HepG2 (cell line): ENCODE measurements around the gene GPS1. TPM values are rescaled to one million over a fixed set of nuclear protein-coding genes. Genes with fewer than 3 reads are reported as not detected.

Source experiments
- ETV6 ChIP-seq: sonication (generic); formaldehyde crosslinking; conservative IDR thresholded peaks from 2 replicates; pipeline ENCODE4 v1.4.0; 2020; ENCODE audit warnings: missing genetic modification reagents
- HDAC6 ChIP-seq: fragments of 200-600 bp; sonication (generic); IDR thresholded peaks from 2 replicates; pipeline ENCODE4 v1.7.0; 2017; ENCODE audit warnings: mild to moderate bottlenecking, antibody characterized with exemption, low read length, low read depth
- KLF13 ChIP-seq: sonication (generic); formaldehyde crosslinking; IDR thresholded peaks from 2 replicates; pipeline ENCODE4 v1.4.0; 2020; ENCODE audit warnings: mild to moderate bottlenecking, missing genetic modification reagents
- NCOR1 ChIP-seq: fragments of 200-600 bp; sonication (generic); IDR thresholded peaks from 2 replicates; pipeline ENCODE4 v1.7.0; 2017; ENCODE audit warnings: antibody characterized with exemption, low read length, borderline replicate concordance
- RBM22 ChIP-seq: fragments of 200-400 bp; formaldehyde crosslinking; optimal IDR thresholded peaks from 2 replicates; pipeline ENCODE3; 2017; ENCODE audit warnings: mild to moderate bottlenecking, low read length, moderate library complexity
- SALL1 ChIP-seq: sonication (generic); formaldehyde crosslinking; IDR thresholded peaks from 2 replicates; pipeline ENCODE4 v1.8.0; 2022; ENCODE audit warnings: mild to moderate bottlenecking, missing genetic modification reagents
- ZNF138 ChIP-seq: sonication (generic); formaldehyde crosslinking; IDR thresholded peaks from 2 replicates; pipeline ENCODE4 v1.5.0; 2020; ENCODE audit warnings: mild to moderate bottlenecking, low read depth, missing genetic modification reagents
- ZNF460 ChIP-seq: sonication (generic); formaldehyde crosslinking; IDR thresholded peaks from 2 replicates; pipeline ENCODE4 v1.5.1; 2020; ENCODE audit warnings: missing genetic modification reagents, mild to moderate bottlenecking, borderline replicate concordance
- ZNF564 ChIP-seq: sonication (generic); formaldehyde crosslinking; IDR thresholded peaks from 2 replicates; pipeline ENCODE4 v1.8.1; 2023; ENCODE audit warnings: mild to moderate bottlenecking, missing genetic modification reagents
- ZNF570 ChIP-seq: sonication (generic); formaldehyde crosslinking; IDR thresholded peaks from 2 replicates; pipeline ENCODE4 v1.4.0; 2020; ENCODE audit warnings: mild to moderate bottlenecking, missing genetic modification reagents, borderline replicate concordance
- ZNF720 ChIP-seq: sonication (generic); formaldehyde crosslinking; IDR thresholded peaks from 2 replicates; pipeline ENCODE4 v1.4.0; 2020; ENCODE audit warnings: missing genetic modification reagents
- ZNF747 ChIP-seq: sonication (generic); formaldehyde crosslinking; IDR thresholded peaks from 2 replicates; pipeline ENCODE4 v1.8.1; 2023; ENCODE audit warnings: missing genetic modification reagents, mild to moderate bottlenecking, borderline replicate concordance
- polyA plus RNA-seq, 8 experiments: library from polyadenylated mRNA; depleted of rRNA in 3 of 8; stranded (reverse) in 7 of 8; unstranded in 1 of 8; fragments of >200 nt; fragmentation: Illumina TruSeq in 4 of 8; extraction: Trizol in 4 of 8; gene quantifications; 2 replicates each; pipeline versions ENCODE4 v1.2.1 to v1.2.3, GENCODE V29; 2011 to 2016; ENCODE audit warnings: low read depth in 4 of 8, missing spikeins in 1 of 8, mixed read lengths in 1 of 8; ENCODE audit not compliant: insufficient read depth in 1 of 8
- total RNA-seq, 5 experiments: library from RNA; depleted of rRNA; stranded (reverse); fragments of >200 nt; fragmentation: Illumina TruSeq; extraction: Trizol; gene quantifications; 2 replicates each; pipeline ENCODE4 v1.2.3, GENCODE V29; 2016; ENCODE audit warnings: low read depth in 1 of 5
- TF ChIP-seq, protein P1 (sequence below): sonication (generic); formaldehyde crosslinking; IDR thresholded peaks from 2 replicates; pipeline ENCODE4 v1.4.0; 2020; ENCODE audit warnings: missing genetic modification reagents, borderline replicate concordance
- TF ChIP-seq, protein P2 (sequence below): IDR thresholded peaks from 2 replicates; pipeline ENCODE4 v1.6.1; 2018; ENCODE audit warnings: missing genetic modification reagents
- TF ChIP-seq, protein P3 (sequence below): sonication (generic); formaldehyde crosslinking; IDR thresholded peaks from 2 replicates; pipeline ENCODE4 v1.4.0; 2020; ENCODE audit warnings: missing genetic modification reagents
- TF ChIP-seq, protein P4 (sequence below): sonication (generic); formaldehyde crosslinking; IDR thresholded peaks from 2 replicates; pipeline ENCODE4 v1.5.0; 2020; ENCODE audit warnings: mild to moderate bottlenecking, missing genetic modification reagents, moderate library complexity

Gene GPS1
- total and polyA plus RNA-seq, 2 of the 13 experiments (the other 11 are each of a cell fraction or from before 2014, with no cell fraction given), result 124 to 128 TPM

DNA sequence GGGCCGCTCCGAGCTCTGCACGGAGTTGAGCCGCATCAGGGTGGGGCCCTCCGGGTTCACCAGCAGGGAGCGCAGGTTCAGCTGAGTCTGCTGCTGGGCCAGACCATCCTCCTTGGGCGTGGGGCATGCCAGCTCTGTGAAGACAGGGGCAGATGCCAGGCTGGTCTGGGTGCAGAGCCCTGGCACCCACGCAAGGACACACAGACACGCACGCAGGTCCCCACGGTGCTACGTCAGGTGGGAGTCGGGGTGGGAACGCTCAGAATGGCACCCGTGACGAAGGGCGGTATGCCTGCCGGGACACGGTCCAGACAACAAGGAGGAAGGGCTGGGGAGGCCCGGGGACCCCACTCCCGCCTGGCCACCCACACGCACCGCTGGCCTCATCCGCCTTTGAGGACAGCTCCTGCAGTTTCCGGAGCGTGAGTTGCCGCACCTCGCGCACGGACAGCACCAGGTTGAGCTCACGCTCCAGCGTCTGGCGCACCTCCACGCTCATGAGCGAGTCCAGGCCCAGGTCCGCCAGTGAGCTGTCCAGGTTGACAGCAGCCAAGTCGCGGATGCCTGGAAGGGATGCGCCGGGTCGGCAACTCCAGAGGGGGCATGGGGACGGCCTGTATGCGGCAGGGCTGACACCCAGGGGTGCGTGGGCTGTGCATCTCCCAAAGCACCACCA lies 29.2 kb downstream of the GPS1 start (continued):
- no peak for TF ChIP-seq ZNF564 (CRISPR knock-in tag)
- 0 out of 2 replicates have a peak, but pooled peaks have one; percentile 31 for TF ChIP-seq KLF13 (CRISPR knock-in tag)
- no peak for TF ChIP-seq ETV6 (CRISPR knock-in tag)
- TF ChIP-seq, protein P1, sequence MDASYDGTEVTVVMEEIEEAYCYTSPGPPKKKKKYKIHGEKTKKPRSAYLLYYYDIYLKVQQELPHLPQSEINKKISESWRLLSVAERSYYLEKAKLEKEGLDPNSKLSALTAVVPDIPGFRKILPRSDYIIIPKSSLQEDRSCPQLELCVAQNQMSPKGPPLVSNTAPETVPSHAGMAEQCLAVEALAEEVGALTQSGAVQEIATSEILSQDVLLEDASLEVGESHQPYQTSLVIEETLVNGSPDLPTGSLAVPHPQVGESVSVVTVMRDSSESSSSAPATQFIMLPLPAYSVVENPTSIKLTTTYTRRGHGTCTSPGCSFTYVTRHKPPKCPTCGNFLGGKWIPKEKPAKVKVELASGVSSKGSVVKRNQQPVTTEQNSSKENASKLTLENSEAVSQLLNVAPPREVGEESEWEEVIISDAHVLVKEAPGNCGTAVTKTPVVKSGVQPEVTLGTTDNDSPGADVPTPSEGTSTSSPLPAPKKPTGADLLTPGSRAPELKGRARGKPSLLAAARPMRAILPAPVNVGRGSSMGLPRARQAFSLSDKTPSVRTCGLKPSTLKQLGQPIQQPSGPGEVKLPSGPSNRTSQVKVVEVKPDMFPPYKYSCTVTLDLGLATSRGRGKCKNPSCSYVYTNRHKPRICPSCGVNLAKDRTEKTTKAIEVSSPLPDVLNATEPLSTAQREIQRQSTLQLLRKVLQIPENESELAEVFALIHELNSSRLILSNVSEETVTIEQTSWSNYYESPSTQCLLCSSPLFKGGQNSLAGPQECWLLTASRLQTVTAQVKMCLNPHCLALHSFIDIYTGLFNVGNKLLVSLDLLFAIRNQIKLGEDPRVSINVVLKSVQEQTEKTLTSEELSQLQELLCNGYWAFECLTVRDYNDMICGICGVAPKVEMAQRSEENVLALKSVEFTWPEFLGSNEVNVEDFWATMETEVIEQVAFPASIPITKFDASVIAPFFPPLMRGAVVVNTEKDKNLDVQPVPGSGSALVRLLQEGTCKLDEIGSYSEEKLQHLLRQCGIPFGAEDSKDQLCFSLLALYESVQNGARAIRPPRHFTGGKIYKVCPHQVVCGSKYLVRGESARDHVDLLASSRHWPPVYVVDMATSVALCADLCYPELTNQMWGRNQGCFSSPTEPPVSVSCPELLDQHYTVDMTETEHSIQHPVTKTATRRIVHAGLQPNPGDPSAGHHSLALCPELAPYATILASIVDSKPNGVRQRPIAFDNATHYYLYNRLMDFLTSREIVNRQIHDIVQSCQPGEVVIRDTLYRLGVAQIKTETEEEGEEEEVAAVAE (CRISPR knock-in tag), result no peak
- no peak for TF ChIP-seq ZNF460 (CRISPR knock-in tag)
- peak; percentile 73 for TF ChIP-seq RBM22
- TF ChIP-seq, protein P2, sequence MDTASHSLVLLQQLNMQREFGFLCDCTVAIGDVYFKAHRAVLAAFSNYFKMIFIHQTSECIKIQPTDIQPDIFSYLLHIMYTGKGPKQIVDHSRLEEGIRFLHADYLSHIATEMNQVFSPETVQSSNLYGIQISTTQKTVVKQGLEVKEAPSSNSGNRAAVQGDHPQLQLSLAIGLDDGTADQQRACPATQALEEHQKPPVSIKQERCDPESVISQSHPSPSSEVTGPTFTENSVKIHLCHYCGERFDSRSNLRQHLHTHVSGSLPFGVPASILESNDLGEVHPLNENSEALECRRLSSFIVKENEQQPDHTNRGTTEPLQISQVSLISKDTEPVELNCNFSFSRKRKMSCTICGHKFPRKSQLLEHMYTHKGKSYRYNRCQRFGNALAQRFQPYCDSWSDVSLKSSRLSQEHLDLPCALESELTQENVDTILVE, result no peak
- TF ChIP-seq, protein P3, sequence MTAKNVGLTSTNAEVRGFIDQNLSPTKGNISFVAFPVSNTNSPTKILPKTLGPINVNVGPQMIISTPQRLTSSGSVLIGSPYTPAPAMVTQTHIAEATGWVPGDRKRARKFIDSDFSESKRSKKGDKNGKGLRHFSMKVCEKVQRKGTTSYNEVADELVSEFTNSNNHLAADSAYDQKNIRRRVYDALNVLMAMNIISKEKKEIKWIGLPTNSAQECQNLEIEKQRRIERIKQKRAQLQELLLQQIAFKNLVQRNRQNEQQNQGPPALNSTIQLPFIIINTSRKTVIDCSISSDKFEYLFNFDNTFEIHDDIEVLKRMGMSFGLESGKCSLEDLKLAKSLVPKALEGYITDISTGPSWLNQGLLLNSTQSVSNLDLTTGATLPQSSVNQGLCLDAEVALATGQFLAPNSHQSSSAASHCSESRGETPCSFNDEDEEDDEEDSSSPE (CRISPR knock-in tag), result no peak
- no peak for TF ChIP-seq NCOR1
- no peak for TF ChIP-seq ZNF570 (CRISPR knock-in tag)
- TF ChIP-seq HDAC6, result no peak
- TF ChIP-seq SALL1 (CRISPR knock-in tag), result no peak
- no peak for TF ChIP-seq ZNF720 (CRISPR knock-in tag)
- TF ChIP-seq, protein P4, sequence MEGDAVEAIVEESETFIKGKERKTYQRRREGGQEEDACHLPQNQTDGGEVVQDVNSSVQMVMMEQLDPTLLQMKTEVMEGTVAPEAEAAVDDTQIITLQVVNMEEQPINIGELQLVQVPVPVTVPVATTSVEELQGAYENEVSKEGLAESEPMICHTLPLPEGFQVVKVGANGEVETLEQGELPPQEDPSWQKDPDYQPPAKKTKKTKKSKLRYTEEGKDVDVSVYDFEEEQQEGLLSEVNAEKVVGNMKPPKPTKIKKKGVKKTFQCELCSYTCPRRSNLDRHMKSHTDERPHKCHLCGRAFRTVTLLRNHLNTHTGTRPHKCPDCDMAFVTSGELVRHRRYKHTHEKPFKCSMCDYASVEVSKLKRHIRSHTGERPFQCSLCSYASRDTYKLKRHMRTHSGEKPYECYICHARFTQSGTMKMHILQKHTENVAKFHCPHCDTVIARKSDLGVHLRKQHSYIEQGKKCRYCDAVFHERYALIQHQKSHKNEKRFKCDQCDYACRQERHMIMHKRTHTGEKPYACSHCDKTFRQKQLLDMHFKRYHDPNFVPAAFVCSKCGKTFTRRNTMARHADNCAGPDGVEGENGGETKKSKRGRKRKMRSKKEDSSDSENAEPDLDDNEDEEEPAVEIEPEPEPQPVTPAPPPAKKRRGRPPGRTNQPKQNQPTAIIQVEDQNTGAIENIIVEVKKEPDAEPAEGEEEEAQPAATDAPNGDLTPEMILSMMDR (CRISPR knock-in tag), result no peak
- no peak for TF ChIP-seq ZNF747
- TF ChIP-seq ZNF138 (CRISPR knock-in tag), result no peak
- TF ChIP-seq, all 625 proteins: peak for 16
